22Rv1 (cell line): ENCODE results near the gene HSPA8.

Experiments used
- ZFX ChIP-seq: fragments of 450-650 bp; IDR thresholded peaks from 2 replicates; pipeline ENCODE4 v1.6.1; 2017; ENCODE audit warnings: antibody characterized with exemption, borderline replicate concordance
- TF ChIP-seq, protein P1 (sequence below): fragments of 450-650 bp; IDR thresholded peaks from 2 replicates; pipeline ENCODE4 v1.5.1; 2017; ENCODE audit warnings: mild to moderate bottlenecking

DNA sequence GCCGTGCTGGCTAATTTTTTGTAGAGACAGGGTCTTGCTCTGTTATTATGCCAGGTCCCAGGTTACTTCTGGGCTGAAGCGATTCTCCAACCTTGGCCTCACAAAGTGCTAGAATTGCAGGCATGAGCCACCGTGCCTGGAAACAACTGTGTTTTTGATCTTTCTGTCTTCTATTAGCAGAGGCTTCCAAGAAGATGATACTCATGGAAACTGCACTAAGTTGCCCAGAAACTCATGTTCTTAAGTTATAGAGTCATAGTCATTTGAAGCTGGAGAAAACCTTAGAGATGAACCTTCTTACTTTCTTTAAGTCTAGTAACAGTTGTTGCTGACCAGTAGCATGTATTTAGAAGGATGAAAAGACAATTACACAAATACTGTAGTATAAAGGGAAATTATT, 37.1 kb upstream of the HSPA8 start:
- TF ChIP-seq, protein P1, sequence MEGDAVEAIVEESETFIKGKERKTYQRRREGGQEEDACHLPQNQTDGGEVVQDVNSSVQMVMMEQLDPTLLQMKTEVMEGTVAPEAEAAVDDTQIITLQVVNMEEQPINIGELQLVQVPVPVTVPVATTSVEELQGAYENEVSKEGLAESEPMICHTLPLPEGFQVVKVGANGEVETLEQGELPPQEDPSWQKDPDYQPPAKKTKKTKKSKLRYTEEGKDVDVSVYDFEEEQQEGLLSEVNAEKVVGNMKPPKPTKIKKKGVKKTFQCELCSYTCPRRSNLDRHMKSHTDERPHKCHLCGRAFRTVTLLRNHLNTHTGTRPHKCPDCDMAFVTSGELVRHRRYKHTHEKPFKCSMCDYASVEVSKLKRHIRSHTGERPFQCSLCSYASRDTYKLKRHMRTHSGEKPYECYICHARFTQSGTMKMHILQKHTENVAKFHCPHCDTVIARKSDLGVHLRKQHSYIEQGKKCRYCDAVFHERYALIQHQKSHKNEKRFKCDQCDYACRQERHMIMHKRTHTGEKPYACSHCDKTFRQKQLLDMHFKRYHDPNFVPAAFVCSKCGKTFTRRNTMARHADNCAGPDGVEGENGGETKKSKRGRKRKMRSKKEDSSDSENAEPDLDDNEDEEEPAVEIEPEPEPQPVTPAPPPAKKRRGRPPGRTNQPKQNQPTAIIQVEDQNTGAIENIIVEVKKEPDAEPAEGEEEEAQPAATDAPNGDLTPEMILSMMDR = no peak
- TF ChIP-seq ZFX = no peak
